ENCODE data around the gene GNAQ.

DNA sequence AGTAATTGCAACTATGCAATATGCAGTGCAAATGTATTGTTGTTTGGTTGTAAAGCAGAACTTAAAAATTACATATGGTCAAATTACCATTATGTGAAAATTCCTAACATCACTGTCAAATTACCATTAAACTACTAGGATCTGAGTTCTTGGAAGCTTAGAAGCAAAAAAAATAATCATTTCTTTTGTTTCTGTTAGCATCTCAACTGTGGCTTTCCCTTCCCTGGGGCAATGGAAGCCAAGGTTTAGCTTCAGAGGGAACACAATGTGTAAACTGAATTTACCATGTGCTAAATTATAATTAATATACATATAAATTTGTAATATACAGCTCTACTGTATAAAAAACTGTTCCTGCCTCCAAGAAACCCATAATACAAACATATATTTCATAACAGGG, 159.4 kb downstream of the GNAQ start:
- TF ChIP-seq GATA2 (IDR thresholded peaks at IDR 0.05; ENCODE audit: low read depth, low read length): no peak
- TF ChIP-seq GATA3 (IDR thresholded peaks at IDR 0.05; ENCODE audit: low read depth, low read length): no peak

Data from SH-SY5Y (cell line).